HG02678 (cell line): ENCODE results near the gene HTR3B.
"Not testable (repeated sequence)": the region's sequence is repeated elsewhere in the genome, so short reads cannot be mapped to it uniquely, and the experiment has no call there.

ENCODE experiments used
- ATAC-seq: cut with Tn5 transposase; IDR thresholded peaks from one replicate; pipeline ENCODE4 v1.9.1; 2021; ENCODE audit warnings: mild to moderate bottlenecking, moderate library complexity; ENCODE audit not compliant: unreplicated experiment

The HTR3B gene

DNA sequence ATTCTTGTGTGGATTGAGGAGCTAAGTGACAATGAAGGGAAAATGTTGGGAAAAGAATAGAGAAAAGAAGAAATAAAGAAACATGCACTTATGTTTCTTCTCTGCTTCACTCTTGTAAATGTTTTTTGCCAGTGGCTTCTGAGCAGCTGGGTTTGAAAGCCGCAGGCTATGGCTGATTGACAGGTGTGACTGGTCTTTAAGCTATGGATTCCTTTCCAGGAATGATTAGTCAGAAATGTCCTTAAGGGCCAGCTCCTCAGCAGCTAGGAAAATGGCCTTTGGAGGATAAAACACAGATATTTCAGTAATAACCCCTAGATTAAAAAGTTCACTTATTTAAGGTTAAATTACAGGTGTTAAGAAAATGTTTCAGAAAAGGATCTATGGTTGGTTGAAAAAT lies 22.7 kb upstream of the HTR3B start:
- ATAC-seq, result no peak

DNA sequence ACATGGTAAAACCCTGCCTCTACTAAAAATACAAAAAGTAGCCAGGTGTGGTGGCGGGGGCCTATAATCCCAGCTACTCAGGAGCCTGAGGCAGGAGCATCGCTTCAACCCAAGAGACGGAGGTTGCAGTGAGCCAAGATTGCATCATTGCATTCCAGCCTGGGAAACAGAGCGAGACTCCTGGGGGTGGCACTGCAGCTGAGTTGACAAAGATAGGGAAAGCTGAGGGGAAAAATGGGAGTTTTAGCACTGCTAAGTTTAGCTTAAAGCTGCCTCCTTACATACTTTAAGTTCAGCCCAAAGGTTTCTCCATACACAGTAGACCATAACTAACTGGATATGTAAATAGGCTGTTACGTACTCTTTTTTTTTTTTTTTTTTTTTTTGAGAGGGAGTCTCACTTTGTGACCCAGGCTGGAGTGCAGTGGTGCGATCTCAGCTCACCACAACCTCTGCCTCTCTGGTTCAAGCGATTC lies 20.2 kb upstream of the HTR3B start:
- ATAC-seq, result no peak

DNA sequence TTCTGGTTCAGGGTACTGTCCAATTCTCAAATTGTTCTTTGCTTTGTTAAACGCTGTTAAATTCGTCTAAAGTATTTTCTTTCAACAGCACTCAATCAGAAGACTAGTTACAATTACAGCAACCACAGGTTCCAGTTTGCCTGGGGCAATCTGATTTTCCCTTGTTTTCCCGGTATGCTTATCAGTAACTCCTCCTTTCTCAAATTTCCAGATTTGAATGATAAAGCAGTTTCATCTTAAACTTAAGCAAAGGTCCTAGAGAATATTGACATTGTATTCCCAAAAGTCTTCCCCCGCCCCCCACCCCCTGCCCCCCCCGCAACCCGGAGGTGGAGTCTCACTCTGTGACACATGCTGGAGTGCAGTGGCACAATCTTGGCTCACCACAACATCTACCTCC lies 18.7 kb upstream of the HTR3B start:
- ATAC-seq, result no peak

DNA sequence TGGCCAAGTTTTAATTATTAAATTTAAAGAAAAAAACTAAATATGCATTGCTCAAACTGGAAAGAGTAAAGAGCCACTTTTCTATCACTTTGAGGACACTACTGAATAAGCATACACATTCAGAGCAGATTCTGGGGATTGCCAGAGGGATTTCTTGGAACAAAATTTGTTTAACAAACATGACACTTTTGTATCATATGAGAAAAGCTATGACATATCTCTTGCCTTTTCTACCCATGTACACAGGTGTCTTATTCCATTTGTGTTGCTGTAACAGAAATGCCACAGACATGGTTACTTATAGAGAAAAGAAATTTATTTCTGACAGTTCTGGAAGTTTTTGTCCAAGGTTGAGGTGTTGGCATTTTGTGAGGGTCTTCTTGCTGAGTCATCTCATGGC lies 15.7 kb upstream of the HTR3B start:
- no peak for ATAC-seq

DNA sequence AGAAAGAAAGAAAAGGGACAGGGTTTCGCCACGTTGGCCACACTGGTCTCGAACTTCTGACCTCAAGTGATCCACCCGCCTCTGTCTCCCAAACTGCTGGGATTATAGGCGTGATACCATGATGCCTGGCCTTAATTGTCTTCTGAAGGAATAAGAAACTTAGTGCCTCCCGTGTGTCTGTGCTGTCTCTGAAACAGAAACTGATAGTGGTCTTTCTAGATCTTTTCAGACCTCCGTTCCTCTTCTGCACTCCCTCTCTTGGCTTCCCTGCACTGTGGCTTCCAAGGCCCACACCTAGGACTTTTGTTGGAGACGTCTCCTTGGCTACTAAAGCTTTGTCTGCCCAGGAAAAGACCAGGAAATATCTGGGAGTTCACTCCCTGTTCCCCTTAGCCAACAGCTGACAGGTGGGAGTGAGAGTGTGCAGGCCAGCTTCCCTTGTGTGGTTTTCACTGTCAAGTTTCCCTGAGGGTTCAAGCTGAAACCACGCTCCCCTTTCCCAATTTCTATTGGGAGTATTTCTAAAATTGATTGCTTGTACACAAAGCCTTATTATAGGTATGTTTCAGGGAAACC lies 10.1 kb upstream of the HTR3B start:
- peak; percentile 68 for ATAC-seq

DNA sequence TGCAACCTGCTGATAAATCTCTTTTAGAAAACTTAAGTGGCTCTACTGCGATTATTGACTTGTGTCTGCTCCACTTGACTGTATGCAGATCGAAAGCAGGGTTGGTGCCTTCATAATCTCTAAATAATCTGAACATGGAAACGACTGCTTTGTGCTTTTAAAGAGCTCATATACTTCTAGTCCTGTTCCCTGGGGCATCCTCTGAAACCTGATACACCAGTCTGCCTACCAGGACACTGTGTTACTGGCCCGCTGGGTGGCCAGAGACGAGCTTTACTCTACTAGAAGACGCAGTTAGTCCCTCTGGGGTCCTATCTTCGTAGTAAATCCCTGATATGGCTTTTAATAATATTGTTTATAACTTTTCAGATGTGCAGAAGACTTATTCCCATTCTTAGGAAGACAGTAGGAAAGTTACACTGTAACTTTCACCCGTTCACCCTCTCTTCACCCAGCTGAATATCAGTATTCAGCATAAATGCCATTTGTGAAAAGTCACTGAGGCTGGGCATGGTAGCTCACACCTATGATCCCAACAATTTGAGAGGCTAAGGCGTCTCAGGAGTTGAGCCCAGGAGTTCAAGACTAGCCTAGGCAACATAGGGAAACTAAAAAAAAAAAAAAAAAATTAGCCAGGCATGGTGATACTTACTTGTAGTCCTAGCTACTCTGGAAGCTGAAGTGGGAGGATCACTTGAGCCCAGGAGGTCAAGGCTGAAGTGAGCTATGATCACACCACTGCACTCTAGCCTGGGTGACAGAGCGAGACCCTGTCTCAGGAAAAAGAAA lies 9.0 kb upstream of the HTR3B start:
- no peak for ATAC-seq

DNA sequence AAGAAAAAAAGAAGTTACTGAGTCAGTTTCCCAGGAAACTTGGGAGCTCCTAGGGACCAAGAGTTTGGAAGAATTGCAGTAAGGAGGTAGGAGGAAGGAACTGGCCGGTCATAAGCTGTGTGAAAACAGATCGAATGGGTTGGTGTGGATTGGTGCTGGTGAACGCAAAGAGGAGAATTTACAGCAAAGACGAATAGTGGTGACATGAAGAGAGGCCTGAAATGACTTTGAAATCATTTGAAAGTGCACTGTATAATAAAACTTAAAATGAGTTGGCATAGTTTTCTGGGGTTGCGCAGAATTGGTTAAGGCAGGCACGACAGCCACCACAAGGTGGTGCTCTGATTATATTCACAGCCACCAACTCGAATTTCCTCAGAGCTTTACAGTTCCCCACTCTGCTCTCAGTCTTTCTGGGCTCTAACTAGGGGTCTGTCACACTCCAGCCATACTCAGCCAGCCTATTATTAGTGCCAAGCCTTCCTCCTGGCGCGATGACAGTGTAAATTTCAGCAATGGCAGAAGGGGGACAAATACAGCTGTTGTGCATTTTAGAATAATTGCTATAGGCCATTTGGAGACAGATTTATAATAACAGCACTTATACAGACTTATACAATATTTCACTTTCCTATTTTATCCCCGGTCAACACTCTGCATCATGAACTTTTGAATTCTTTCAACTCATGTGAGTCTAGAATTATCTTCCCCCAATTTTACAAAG lies 8.3 kb upstream of the HTR3B start:
- no peak for ATAC-seq

DNA sequence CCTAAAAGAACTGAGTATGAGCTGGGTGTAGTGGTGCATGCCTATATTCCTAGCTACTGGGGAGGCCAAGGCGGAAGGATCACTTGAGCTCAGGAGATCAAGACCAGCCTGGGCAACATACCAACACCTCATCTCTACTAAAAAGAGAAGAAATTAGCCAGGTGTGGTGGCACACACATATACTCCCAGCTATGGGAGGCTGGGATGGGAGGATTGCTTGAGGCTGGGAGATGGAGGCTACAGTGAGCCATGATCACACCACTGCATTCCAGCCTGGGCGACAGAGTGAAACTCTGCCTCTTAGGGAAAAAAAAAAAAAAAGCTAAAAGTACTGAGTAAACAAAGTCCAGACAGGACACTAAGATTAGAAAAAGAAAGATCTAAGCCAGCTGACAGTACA lies 3.5 kb upstream of the HTR3B start:
- no peak for ATAC-seq

- ATAC-seq, result no peak
These were observed 1.4 kb downstream of the HTR3B start for GRCh38 chr11:113906038-113906437.

- no peak for ATAC-seq
These were observed 1.9 kb downstream of the HTR3B start for GRCh38 chr11:113906516-113906915.

DNA sequence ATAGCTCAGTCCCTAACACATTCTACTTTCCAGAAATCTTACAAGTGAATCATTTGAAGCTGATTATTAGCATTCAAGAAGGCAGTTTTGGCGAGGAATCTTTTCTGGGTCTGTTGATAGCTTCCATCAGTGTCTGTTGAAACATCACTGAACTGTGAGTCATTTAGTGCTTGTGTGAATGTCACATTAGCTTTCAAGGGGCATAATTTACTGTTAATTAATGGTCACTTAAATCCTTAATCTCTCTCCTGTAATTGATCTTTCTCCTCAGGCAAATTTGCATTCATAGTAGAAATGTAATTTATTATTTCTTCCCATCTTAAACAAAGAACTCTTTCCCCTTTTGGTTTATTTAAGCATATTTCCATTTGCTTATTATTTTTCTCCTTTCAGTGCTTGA lies 2.6 kb downstream of the HTR3B start:
- ATAC-seq, result no peak

DNA sequence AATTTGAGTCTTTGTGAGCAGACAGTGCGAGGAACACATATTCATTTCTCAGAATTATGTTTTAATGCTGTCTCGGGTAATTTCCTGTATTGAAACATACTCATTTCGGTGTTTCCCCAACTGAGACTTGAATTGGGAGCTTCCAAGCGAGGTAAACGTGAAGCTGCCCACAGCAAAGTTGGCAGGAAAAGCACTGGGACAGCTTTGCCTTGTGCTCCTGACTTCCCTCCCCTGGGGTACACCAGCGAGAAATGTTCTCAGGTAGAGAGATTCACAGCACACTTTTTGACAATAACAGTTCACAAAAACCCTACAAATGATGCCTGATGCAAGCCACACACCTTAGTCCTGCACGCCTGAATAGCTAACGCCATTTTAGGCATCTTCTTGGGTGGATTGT lies 3.1 kb downstream of the HTR3B start:
- ATAC-seq, result no peak

DNA sequence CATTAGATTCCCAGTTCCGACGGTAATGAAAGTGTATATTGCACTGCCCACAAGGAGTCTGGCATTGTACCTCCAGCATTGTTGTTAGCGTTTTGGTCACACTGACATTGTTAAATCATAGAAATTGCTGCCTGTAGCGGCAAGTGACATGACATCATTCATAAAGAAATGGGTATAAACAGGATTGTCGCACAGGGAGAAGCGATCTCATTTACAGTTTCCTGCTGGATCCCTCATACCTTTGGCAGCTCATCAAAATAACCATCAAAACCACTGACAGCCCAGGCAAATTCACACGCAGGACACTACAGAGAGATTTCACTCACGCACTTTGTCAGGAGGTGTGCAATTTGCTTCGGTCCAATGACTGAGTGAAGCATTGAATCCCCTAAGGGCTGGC lies 3.5 kb downstream of the HTR3B start:
- no peak for ATAC-seq

DNA sequence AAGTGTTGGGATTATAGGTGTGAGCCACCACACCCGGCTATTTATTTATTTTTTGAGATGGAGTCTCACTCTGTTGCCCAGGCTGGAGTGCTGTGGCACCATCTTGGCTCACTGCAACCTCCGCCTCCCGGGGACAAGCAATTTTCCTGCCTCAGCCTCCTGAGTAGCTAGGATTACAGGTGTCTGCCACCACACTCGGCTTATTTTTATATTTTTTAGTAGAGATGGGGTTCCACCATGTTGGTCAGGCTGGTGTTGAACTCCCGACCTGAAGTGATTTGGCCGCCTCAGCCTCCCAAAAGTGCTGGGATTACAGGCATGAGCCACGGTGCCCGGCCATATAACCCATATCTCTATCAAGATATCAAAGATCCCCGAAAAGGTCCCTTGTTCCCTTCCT lies 6.9 kb downstream of the HTR3B start:
- ATAC-seq, result not testable (repeated sequence)

DNA sequence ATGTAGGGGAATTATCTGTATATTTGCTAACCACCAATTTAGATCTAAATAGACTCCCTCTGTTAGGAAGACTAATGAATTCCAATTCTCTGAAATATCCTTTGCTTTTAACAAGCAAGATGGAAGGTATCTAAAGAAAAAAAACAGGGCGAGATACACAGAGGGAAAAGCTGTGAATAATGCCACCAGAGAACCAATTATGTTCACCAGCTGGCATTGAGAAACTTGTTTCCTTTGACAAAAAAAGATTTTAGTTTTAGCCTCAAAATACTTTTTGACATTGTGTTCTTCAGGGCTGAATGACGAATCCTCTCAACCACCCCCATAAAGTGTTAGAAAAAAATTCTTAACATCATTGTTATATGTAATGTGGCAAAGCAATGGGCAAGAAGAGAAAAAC lies 19.0 kb downstream of the HTR3B start:
- no peak for ATAC-seq

- ATAC-seq, result no peak
These were observed 21.9 kb downstream of the HTR3B start for GRCh38 chr11:113926273-113927197.

GRCh38 chr11:113928311-113928710 lies 23.7 kb downstream of the HTR3B start:
- ATAC-seq, result no peak

DNA sequence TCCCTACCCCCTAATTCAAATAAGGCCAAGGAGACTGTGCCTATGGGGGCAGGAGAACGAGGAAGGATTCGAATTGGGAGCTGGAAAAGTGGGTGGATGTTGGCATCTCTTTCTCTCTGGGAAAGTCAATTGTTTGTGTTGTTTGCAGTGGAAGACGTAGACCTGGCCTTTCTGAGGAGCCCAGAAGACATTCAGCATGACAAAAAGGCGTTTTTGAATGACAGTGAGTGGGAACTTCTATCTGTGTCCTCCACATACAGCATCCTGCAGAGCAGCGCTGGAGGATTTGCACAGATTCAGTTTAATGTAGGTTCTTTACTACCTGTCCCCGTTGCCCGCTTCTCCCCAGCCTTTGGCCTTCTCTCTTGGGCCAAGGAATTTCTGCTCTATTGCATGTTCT lies 28.2 kb downstream of the HTR3B start:
- no peak for ATAC-seq

DNA sequence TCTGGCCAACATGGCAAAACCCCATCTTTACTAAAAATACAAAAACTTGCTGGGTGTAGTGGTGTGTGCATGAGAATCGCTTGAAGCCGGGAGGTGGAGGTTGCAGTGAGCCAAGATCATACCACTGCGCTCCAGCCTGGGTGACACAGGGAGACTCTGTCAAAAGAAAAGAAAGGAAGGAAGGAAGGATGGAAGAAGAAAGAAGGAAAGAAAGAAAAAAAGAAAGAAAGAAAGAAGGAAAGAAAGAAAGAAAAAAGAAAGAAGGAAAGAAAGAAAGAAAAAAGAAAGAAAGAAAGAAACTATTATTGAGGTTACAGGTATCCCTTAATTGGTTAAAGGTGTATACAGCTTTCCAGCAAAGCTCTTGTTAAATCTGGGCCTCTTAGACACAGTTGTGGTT lies 29.6 kb downstream of the HTR3B start:
- ATAC-seq, result not testable (repeated sequence)

DNA sequence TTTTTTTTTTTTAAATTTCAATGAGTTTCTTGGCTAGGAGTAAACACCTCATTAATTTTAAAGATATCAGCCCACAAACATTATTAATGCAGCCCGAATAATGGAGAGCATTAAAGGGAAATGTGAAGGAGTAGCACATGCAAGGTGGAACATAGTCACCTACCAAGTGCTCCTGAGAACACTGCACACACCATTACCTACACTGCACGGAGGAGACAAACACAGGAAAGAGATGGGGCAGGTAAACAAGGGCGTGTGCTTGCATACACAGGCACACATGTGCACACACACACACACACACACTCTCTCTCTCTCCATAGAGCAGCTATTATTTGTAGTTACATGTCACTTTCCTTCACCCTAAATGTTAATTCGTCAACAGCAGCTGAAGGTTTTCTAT lies 30.2 kb downstream of the HTR3B start:
- ATAC-seq, result no peak

DNA sequence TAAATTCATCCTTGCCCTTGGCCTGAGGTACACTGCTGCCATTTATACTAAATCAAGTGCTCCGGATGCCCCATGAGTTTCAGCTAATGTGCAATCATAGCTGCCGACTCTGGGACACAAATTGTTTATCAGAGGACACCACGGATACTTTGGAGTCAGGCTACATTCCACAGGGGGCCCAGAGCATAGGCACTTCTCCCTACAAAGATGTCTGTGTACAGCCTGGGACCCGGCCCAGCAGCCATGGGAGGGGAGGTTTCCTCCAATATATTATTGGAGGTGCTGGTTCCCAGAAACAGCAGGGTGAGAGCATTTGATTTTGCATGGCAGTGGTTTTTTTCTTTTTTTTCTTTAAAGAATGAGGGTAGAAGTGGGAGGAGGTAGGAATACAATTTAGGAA lies 31.3 kb downstream of the HTR3B start:
- no peak for ATAC-seq
